ENCODE data around the gene TXNL4B. TPM values are rescaled to one million over a fixed set of nuclear protein-coding genes. Genes with fewer than 3 reads are reported as not detected.

The TXNL4B gene
- total RNA-seq, 2 experiments from 2014 or later, result 20.6 to 21.7 TPM

DNA sequence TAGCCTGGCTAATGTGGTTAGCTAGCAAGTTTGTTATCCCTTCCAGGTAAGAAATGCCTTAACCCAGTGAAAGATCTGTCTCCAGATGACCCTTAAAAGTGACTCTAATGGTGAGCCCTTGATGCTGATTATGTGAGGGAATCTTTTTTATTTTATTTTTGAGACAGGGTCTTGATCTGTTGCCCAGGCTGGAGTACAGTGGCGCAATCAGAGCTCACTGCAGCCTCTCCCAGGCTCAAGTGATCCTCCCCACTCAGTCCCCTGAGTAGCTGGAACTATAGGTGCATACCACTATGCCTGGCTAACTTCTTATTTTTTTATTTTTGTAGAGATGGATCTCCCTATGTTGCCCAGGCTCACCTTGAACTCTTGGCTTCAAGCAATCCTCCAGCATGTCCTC is 49.9 kb downstream of the TXNL4B start:
- TF ChIP-seq, protein P1, sequence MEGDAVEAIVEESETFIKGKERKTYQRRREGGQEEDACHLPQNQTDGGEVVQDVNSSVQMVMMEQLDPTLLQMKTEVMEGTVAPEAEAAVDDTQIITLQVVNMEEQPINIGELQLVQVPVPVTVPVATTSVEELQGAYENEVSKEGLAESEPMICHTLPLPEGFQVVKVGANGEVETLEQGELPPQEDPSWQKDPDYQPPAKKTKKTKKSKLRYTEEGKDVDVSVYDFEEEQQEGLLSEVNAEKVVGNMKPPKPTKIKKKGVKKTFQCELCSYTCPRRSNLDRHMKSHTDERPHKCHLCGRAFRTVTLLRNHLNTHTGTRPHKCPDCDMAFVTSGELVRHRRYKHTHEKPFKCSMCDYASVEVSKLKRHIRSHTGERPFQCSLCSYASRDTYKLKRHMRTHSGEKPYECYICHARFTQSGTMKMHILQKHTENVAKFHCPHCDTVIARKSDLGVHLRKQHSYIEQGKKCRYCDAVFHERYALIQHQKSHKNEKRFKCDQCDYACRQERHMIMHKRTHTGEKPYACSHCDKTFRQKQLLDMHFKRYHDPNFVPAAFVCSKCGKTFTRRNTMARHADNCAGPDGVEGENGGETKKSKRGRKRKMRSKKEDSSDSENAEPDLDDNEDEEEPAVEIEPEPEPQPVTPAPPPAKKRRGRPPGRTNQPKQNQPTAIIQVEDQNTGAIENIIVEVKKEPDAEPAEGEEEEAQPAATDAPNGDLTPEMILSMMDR (IDR thresholded peaks at IDR 0.05), result no peak
- Mint-ChIP-seq H3K9me3 (peaks cover 3% of the 10 kb centered on the region), H3K27ac (no peak overlapping the region), H3K4me3 (no peak overlapping the region), H3K27me3 (no peaks in the 10 kb centered on the region), H3K36me3 (ENCODE audit: low read depth) (peaks cover 8% of the 10 kb centered on the region), H3K4me1 (ENCODE audit: low read depth) (no peaks in the 10 kb centered on the region)
- intact Hi-C loops (cut with micrococcal nuclease), result no loop called here
- no peak for DNase-seq
- ChIA-PET CTCF (no interaction called here), POLR2A (no interaction called here)
- ATAC-seq, result no peak

DNA sequence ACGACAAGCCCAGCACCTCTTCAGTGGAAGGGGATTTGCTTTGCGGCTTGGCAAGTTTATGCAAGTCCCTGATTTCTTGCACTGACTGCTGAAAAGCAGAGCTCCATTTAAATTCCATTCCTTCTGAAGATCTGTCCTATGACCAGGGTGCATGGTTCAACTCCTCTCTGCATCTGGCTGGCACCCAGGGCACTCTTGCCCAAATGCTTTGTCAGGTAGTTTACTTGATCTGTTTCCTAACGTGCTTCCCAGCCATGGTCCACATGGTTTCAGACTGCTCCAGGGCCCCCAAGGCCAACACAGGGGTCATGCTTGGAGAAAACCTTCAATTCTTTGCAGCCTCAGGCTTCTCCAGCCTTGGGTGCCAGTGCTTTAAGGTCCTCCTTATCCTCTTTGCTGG is 50.4 kb downstream of the TXNL4B start:
- ATAC-seq (no peak), DNase-seq (no peak)
- intact Hi-C loops (cut with micrococcal nuclease), result no loop called here
- Mint-ChIP-seq H3K4me3 (no peak overlapping the region), H3K36me3 (ENCODE audit: low read depth) (peaks cover 8% of the 10 kb centered on the region), H3K27ac (no peak overlapping the region), H3K27me3 (no peaks in the 10 kb centered on the region), H3K4me1 (ENCODE audit: low read depth) (no peaks in the 10 kb centered on the region), H3K9me3 (peaks cover 3% of the 10 kb centered on the region)
- TF ChIP-seq, protein P1 (IDR thresholded peaks at IDR 0.05), result no peak
- ChIA-PET CTCF (no interaction called here), POLR2A (no interaction called here)

DNA sequence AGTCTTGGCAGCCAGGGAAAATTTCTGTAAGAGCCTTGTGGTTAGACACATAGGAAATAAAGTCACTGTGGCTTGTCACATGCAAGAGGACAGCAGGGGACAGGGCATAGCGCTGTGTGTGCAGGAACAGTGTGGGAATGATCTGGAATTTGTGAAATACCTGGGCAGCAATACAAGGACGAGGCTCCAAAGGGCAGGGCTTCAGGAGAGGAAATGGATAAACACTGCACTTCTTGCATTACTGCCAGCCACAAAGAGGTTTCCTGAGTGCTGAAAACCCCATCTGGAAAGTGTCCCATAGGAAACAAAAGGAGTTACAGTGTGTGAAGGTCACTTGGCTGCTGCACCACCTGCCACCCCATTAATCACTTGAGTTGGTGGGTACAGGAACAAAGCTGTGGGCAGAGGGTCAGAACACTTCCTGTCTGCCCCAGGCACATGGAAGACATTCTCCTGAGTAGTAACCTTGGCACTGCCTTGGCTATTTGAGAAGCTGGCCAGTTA is 51.2 kb downstream of the TXNL4B start:
- H3K36me3 Mint-ChIP-seq (ENCODE audit: low read depth), result peaks cover 8% of the 10 kb centered on the region
- ATAC-seq (no peak), DNase-seq (no peak)
- CTCF ChIA-PET, result no interaction called here
- peaks cover 3% of the 10 kb centered on the region for H3K9me3 Mint-ChIP-seq
- TF ChIP-seq, protein P1 (IDR thresholded peaks at IDR 0.05), result no peak
- H3K27me3 Mint-ChIP-seq, result no peaks in the 10 kb centered on the region
- intact Hi-C loops (cut with micrococcal nuclease), result no loop called here
- no peak overlapping the region for H3K27ac Mint-ChIP-seq
- no peak overlapping the region for H3K4me3 Mint-ChIP-seq
- no peaks in the 10 kb centered on the region for H3K4me1 Mint-ChIP-seq (ENCODE audit: low read depth)
- POLR2A ChIA-PET, result no interaction called here

DNA sequence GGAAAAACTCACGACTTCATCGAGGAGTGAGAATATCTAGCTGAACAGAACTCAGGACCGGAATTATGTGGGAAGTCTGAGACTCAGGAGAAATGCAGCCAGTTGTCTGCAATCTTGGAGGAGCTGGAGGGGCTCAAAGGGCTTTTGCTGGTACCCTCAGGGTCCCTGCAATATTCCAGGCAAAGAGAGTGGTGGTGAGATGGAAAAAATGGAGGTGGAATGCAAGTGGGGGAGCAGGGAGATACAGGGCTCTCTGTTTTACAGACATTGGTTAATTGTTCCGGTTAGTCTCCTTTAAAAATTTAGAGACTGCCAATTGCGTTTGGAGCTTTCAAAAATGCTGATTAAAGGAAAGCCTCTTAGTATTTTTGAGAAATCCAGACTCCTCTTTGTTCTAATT is 57.3 kb downstream of the TXNL4B start:
- no peak overlapping the region for H3K27ac Mint-ChIP-seq
- peaks cover 1% of the 10 kb centered on the region for H3K9me3 Mint-ChIP-seq
- no peak for DNase-seq
- no peaks in the 10 kb centered on the region for H3K27me3 Mint-ChIP-seq
- POLR2A ChIA-PET, result no interaction called here
- H3K4me3 Mint-ChIP-seq, result no peak overlapping the region
- TF ChIP-seq, protein P1 (IDR thresholded peaks at IDR 0.05), result no peak
- ATAC-seq, result no peak
- no peaks in the 10 kb centered on the region for H3K4me1 Mint-ChIP-seq (ENCODE audit: low read depth)
- intact Hi-C loops (cut with micrococcal nuclease), result no loop called here
- peaks cover 2% of the 10 kb centered on the region for H3K36me3 Mint-ChIP-seq (ENCODE audit: low read depth)
- CTCF ChIA-PET, result interaction anchor here (1.3 kb wide), 1 partner anchor 36 kb away, joined by 3 read pairs; the partner anchor contains the start of gene PKD1L3

Other genes with a start within 250 kb of the TXNL4B start
- gene ATXN1L, start 247.6 kb downstream of the TXNL4B start, total RNA-seq, result 10 to 100 TPM; 13.6 to 14.9 TPM
- 1 to 10 TPM; 5.6 to 6.2 TPM for gene ZNF821, start 209.4 kb downstream of the TXNL4B start, total RNA-seq
- 100 to 1,000 TPM; 157 to 175 TPM for gene IST1, start 198.1 kb downstream of the TXNL4B start, total RNA-seq
- gene PKD1L3, start 93.2 kb downstream of the TXNL4B start, total RNA-seq, result under 1 TPM; 0.16 to 0.34 TPM
- gene DHODH, start 84.9 kb downstream of the TXNL4B start, total RNA-seq, result 10 to 100 TPM; 26.5 to 26.8 TPM
- gene HP, start 39.1 kb downstream of the TXNL4B start, total RNA-seq, result not detected
- not detected for gene HPR, start 30.4 kb downstream of the TXNL4B start, total RNA-seq
- 10 to 100 TPM; 70.4 to 71.8 TPM for gene DHX38, start 227 bp upstream of the TXNL4B start, total RNA-seq
- 1 to 10 TPM; 1.1 to 1.2 TPM for gene PMFBP1, start 78.5 kb upstream of the TXNL4B start, total RNA-seq

Data from activated CD8-positive, alpha-beta T cell treated with anti-CD3 and anti-CD28 coated beads for 36 hours (primary cell).